NCI-H1694 (cell line): ENCODE measurements around the gene SPDL1.
"Not testable (repeated sequence)": the region's sequence is repeated elsewhere in the genome, so short reads cannot be mapped to it uniquely, and the experiment has no call there.

Source experiments
- DNase-seq: peaks from one replicate; lab custom pipeline; 2025; lab: John Stamatoyannopoulos, UW

Gene SPDL1

GRCh38 chr5:169574134-169574646 lies 9.4 kb upstream of the SPDL1 start:
- no peak for DNase-seq

- no peak for DNase-seq
These were observed 7.4 kb upstream of the SPDL1 start for GRCh38 chr5:169576181-169576598.

GRCh38 chr5:169577951-169578350 lies 5.6 kb upstream of the SPDL1 start:
- DNase-seq, result no peak

GRCh38 chr5:169580964-169581363 lies 2.6 kb upstream of the SPDL1 start:
- DNase-seq, result no peak

GRCh38 chr5:169581580-169582227 lies 1.9 kb upstream of the SPDL1 start:
- DNase-seq, result no peak

- DNase-seq, result no peak
These were observed 511 bp upstream of the SPDL1 start for GRCh38 chr5:169583101-169583423.

GRCh38 chr5:169584998-169585451 lies 1.5 kb downstream of the SPDL1 start:
- no peak for DNase-seq

GRCh38 chr5:169590602-169591001 lies 7.0 kb downstream of the SPDL1 start:
- DNase-seq, result no peak

GRCh38 chr5:169591636-169592035 lies 8.1 kb downstream of the SPDL1 start:
- no peak for DNase-seq

GRCh38 chr5:169592937-169593650 lies 9.5 kb downstream of the SPDL1 start:
- no peak for DNase-seq

- no peak for DNase-seq
These were observed 11.7 kb downstream of the SPDL1 start for GRCh38 chr5:169595172-169595820.

GRCh38 chr5:169599451-169599850 lies 15.9 kb downstream of the SPDL1 start:
- no peak for DNase-seq

- DNase-seq, result no peak
These were observed 19.0 kb downstream of the SPDL1 start for GRCh38 chr5:169602535-169602934.

GRCh38 chr5:169606279-169606678 lies 22.7 kb downstream of the SPDL1 start:
- DNase-seq, result no peak

GRCh38 chr5:169607882-169608281 lies 24.3 kb downstream of the SPDL1 start:
- DNase-seq, result no peak

GRCh38 chr5:169609716-169610115 lies 26.1 kb downstream of the SPDL1 start:
- DNase-seq, result no peak

GRCh38 chr5:169610606-169611005 lies 27.0 kb downstream of the SPDL1 start:
- DNase-seq, result no peak

- no peak for DNase-seq
These were observed 32.0 kb downstream of the SPDL1 start for GRCh38 chr5:169615561-169615960.

- not testable (repeated sequence) for DNase-seq
These were observed 40.7 kb downstream of the SPDL1 start for GRCh38 chr5:169624307-169624706.

GRCh38 chr5:169626779-169627178 lies 43.2 kb downstream of the SPDL1 start:
- DNase-seq, result no peak

GRCh38 chr5:169627551-169627950 lies 44.0 kb downstream of the SPDL1 start:
- no peak for DNase-seq

GRCh38 chr5:169628892-169629291 lies 45.3 kb downstream of the SPDL1 start:
- DNase-seq, result no peak
